ENCODE measurements around the gene SEC23IP.

Gene SEC23IP

DNA sequence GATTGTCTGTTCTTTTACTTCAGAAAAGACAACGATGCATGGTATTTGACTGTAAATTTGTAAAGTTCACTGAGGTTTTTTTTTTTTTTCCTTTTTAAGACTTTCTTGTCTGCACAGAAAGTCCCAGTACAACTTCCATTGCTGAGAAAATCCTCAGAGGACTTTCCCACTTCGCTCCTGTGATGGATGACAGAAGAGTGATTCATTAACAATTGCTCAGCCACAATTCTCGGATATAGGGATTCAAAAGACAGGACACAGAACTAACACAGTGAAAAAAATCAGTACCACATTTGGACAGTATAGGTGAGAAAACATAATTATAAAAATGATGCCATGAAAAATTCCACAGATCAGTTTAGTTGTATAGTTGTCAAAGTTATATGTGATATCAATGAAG lies 48.0 kb downstream of the SEC23IP start:
- no peak for DNase-seq

DNA sequence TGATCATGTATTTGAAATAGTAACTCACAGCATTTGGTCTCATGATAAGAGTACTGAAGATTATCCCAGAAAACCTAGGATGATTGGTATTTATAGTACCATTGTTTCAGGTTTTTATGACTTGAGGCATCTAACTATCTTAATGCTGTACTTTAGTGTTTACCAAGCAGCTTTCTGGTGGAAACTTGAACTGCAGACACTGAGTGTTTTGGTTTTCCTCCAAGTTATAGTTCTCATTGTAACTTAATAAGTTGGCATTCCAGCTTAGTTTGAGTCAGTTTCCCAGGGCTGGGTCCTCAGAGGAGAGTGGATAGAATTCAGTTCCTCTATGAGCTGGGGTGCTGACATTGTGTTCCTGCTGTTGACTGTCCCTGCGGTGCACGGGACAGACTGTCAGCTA lies 50.4 kb downstream of the SEC23IP start:
- no peak for DNase-seq

DNA sequence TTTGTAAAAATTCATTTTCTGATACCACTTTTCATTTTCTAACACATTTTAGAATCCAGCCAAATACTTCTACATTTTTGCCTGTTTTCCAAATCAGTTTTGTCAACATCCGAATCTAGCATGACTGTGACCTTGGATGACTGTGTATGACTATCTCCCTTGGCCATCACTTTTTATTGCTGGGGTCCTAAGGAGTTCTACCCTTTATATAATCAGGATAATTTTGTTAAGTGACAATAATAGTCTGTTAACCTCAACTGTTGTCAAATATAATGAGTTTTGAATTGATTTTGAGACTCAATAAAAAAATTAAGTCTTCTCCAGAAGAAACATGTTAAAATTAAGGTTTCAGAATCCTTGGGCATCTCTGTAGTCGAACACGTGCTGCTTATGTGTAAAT lies 53.3 kb downstream of the SEC23IP start:
- no peak for DNase-seq

DNA sequence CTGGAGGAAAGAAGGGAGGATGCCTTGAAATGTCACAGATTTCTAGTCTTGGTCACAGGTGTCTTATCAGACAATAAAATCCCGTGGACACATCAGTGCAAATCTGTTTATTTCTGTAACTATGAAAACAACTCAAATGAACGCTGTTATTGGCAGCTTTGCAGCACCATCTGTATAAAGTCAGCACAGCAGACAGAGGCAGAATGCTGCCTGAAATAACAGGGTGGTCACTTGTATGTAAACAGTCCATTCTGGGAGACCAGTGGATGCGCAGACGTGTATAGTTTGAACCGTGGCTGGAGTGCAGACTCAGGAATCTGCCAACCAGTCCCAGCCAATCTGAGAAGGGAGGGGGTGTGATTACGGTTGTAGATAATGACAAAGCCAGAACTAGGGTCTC lies 54.8 kb downstream of the SEC23IP start:
- DNase-seq: no peak

- DNase-seq: no peak
Measured at GRCh38 chr10:119957451-119957850, 64.9 kb downstream of the SEC23IP start.

DNA sequence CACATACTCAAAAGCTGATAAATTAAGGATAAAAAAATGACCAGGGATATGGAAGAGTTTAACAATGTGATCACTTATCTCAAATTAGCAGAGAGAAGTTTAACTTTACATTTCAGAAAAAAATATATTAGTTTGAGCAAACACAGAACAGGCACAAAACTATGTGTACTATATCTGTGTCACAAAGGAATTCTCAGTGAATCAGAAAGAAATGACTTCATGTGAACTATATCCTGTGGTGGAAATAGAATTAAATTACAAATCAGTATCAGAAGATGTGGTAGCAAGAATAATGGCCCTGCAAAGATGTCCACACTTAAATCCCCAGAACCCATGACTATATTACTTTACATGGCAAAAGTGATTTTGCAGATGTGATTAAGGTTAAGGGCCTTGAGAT lies 70.3 kb downstream of the SEC23IP start:
- DNase-seq: no peak

GRCh38 chr10:119967066-119967465 lies 74.5 kb downstream of the SEC23IP start:
- no peak for DNase-seq

- DNase-seq: no peak
Measured at GRCh38 chr10:119969609-119970008, 77.1 kb downstream of the SEC23IP start.

- DNase-seq: no peak
Measured at GRCh38 chr10:119970107-119970506, 77.6 kb downstream of the SEC23IP start.

GRCh38 chr10:119970963-119971362 lies 78.4 kb downstream of the SEC23IP start:
- DNase-seq: no peak

GRCh38 chr10:119973281-119973680 lies 80.8 kb downstream of the SEC23IP start:
- DNase-seq: no peak

DNA sequence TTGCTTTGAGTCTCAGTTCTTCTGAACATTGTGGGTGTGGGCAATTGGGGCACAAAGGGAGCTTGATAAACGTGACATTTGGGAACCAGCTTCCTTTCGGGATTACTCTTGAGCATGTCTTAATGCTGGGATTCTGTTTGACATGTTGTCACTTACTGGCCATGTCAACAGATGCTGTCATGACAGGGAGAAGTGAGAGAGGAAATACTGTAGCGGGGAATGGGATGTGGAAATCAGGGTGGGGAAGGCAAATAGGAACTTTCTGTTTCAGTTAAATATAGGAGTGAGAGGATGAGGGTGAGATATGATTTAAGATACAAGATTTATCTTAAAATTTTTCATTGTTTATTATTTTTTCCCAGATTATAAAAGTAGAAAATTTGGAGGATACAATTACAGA lies 83.9 kb downstream of the SEC23IP start:
- DNase-seq: peak in 3 of 4 experiments; percentile 9 to 48 (median 28)

DNA sequence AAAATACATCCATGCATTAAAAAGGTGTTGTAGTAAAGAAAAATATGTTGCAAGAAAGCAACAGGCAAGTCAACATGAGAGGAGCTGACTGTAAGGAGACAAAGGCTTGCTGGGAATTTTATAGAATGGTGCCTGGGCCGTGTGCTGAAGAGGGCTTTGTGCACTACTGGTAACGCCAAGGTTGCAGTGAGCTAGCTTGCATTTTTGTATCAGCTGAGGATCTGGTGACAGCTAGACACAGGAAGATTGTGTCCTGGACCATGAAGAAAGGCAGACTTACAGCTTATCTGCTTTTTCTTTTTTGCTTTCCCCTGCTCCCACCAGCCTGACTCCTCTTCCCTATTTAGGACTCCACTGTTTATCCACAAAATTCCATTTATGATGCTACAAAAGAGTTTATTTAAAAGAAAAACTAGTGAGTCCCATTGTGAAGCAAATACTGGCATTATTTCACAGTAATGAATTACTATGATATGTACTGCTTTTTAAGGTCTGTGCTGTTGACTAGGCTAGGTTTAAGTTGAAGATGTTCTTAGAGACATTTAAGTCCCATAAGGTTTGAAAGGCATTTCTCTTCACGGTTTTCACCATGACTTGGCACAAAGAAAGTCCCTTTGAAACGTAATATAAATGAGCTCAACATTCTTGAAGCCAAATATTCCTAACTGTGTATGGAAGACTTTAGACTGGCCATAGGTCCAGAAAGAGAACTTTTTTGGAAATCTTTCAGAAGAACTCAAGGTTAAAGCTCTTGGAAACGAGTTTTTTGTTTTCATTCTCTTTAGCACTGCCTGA lies 88.6 kb downstream of the SEC23IP start:
- DNase-seq: no peak

DNA sequence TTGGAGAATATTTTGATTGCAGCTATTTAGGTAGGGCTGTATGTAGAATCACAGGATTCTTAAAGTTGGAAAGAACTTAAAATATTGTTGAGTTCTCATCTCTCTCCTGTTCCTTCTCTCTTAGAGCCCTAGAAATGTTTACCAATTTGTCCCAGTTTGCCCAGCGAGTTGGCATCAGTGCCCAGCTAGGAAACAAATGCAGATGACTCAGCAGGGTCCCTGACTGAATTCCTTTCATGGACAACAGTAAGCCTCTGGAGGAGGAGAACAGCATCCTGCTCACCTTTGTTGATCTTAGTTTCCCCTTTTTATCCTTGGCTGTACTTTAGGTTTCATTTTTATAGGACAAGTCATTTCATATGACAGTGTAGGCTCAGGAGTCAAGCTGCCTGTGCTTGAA lies 89.3 kb downstream of the SEC23IP start:
- DNase-seq: no peak

GRCh38 chr10:119988333-119988732 lies 95.8 kb downstream of the SEC23IP start:
- DNase-seq: no peak

DNA sequence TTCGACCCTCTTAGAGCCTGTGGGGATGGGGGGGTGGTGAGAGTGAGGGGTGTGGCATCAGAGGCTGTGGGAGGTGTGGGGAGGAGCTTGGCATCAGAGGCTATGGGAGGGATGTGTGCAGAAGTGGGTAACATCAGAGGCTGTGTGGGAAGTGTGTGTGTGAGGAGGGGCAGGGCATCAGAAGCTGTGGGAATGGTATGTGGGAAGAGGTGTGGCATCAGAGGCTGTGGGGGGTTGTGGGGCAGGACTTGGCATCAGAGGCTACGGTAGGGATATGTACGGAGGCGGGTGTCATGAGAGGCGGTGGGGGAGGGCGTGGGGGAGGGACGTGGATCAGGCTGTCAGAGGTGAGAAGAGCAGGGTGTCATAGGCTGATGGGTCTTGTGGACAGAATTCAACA lies 97.4 kb downstream of the SEC23IP start:
- DNase-seq: no peak

DNA sequence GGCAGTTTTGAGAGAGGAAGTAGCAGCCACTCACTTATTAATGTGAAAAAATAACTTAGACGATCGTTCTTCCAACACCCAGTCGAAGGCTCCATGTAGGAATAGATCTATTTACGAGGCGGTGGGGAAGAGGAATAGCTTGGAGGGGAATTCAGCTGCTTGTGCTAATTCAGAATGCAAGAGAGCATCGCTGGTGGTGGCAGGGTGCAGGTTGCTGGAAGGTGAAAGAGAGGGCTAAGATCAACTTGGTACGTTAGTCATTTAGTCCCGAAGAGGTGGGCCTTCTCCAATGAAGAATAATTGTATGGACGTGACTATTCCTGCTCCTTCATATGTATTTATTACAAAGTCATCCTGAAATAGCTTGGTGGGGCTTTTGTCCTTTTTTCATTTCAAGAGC lies 98.5 kb downstream of the SEC23IP start:
- DNase-seq: no peak

- no peak for DNase-seq
Measured at GRCh38 chr10:119991816-119992215, 99.3 kb downstream of the SEC23IP start.
